Right atrium auricular region (tissue), 2 donors: ENCODE results near the gene SSBP4. TPM values are rescaled to one million over a fixed set of nuclear protein-coding genes. Genes with fewer than 3 reads are reported as not detected.
A peak's percentile ranks its signal among the peaks of the same experiment; 100 is the strongest.

ENCODE experiments used
- DNase-seq: peaks from one replicate; pipeline ENCODE4 v3.0.0-alpha.2; 2019; ENCODE audit warnings: low spot score
- H3K27ac ChIP-seq, 2 donors: fragments of 200-600 bp; sonication (generic); 1 replicate in 1 of 2; 2 replicates in 1 of 2; pipeline ENCODE4 v1.5.1; 2016 to 2019
- H3K27me3 ChIP-seq, 2 donors: fragments of 200-600 bp; sonication (generic); one replicate each; pipeline versions ENCODE4 v1.5.1 to v1.6.0; 2017 to 2019
- H3K36me3 ChIP-seq: fragments of 200-600 bp; sonication (generic); one replicate; pipeline ENCODE4 v1.5.1; 2016
- H3K4me1 ChIP-seq, 2 donors: fragments of 200-600 bp; sonication (generic); one replicate each; pipeline versions ENCODE4 v1.5.1 to v1.6.0; 2017 to 2019
- H3K4me3 ChIP-seq, 2 donors: fragments of 200-600 bp; sonication (generic); 1 replicate in 1 of 2; 2 replicates in 1 of 2; pipeline ENCODE4 v1.5.1; 2017 to 2019; ENCODE audit warnings: mild to moderate bottlenecking in 1 of 2, moderate library complexity in 1 of 2
- H3K9me3 ChIP-seq, 2 donors: fragments of 200-600 bp; sonication (generic); one replicate each; pipeline ENCODE4 v1.5.1; 2019
- total RNA-seq, 2 donors: library from RNA; depleted of rRNA; stranded (reverse); fragments of >200 nt; gene quantifications; one replicate each; pipeline ENCODE4 v1.1.0, GENCODE V29; 2016
- TF ChIP-seq, protein P1 (sequence below), 2 donors: fragments of 200-600 bp; sonication (generic); IDR thresholded peaks; one replicate each; pipeline ENCODE4 v1.5.1; 2019; ENCODE audit warnings: antibody characterized with exemption in 2 of 2

SSBP4 gene
- total RNA-seq, 2 donors from 2014 or later, result 31.7 to 59.5 TPM

DNA sequence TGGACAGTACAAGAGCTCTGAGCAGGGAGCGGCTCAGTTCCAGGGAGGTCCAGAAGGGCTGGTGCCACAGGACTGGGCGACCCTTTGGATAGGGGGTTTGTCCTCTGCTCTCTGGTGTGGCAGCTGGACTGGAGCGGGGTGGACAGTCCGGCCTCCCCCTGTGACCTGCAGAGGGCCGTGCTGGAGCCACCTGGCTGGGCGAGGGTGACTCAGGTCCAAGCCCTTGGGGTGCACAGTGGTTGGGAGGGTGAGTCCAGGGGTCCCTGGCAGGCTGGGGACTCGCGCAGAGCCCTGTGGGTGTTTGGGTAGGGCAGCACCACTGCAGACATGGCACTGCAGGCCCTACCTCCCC lies 7.2 kb downstream of the SSBP4 start:
- Histone ChIP-seq H3K36me3 (no peaks in the 10 kb centered on the region), H3K27me3 (no peaks in the 10 kb centered on the region), H3K4me1 (peaks cover 0 to 76% of the 10 kb centered on the region in 2 donors), H3K4me3 (no peak overlapping the region), H3K9me3 (no peaks in the 10 kb centered on the region), H3K27ac (peak overlapping the region; percentile 76 to 77)
- no peak for DNase-seq
- TF ChIP-seq, protein P1, sequence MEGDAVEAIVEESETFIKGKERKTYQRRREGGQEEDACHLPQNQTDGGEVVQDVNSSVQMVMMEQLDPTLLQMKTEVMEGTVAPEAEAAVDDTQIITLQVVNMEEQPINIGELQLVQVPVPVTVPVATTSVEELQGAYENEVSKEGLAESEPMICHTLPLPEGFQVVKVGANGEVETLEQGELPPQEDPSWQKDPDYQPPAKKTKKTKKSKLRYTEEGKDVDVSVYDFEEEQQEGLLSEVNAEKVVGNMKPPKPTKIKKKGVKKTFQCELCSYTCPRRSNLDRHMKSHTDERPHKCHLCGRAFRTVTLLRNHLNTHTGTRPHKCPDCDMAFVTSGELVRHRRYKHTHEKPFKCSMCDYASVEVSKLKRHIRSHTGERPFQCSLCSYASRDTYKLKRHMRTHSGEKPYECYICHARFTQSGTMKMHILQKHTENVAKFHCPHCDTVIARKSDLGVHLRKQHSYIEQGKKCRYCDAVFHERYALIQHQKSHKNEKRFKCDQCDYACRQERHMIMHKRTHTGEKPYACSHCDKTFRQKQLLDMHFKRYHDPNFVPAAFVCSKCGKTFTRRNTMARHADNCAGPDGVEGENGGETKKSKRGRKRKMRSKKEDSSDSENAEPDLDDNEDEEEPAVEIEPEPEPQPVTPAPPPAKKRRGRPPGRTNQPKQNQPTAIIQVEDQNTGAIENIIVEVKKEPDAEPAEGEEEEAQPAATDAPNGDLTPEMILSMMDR (IDR thresholded peaks at IDR 0.05), result no peak

GRCh38 chr19:18427080-18427742 lies 8.0 kb downstream of the SSBP4 start:
- Histone ChIP-seq H3K27me3 (no peaks in the 10 kb centered on the region), H3K36me3 (no peaks in the 10 kb centered on the region), H3K4me1 (peaks cover 0 to 73% of the 10 kb centered on the region in 2 donors), H3K9me3 (no peaks in the 10 kb centered on the region), H3K4me3 (no peak overlapping the region), H3K27ac (peak overlapping the region in 1 of 2 donors; percentile 76)
- DNase-seq, result no peak
- TF ChIP-seq, protein P1 (IDR thresholded peaks at IDR 0.05), result no peak

DNA sequence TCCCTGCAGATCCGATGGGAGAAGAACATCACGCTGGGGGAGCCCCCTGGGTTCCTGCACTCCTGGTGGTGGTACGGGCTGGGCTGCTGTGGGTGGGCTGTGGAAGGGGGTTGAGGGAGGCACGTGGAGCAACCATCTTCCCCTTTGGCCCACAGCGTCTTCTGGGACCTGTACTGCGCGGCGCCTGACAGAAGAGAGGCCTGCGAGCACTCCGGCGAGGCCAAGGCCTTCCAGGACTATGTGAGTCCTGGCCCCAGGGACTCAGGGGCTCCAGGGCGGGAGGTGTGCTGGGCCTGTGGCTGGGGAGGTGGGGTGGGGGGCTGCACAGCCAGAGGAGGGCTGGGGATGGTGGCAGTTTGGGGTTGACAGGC lies 8.5 kb downstream of the SSBP4 start:
- Histone ChIP-seq H3K27me3 (no peaks in the 10 kb centered on the region), H3K9me3 (no peaks in the 10 kb centered on the region), H3K4me1 (peaks cover 0 to 70% of the 10 kb centered on the region in 2 donors), H3K36me3 (no peaks in the 10 kb centered on the region), H3K27ac (no peak overlapping the region), H3K4me3 (no peak overlapping the region)
- TF ChIP-seq, protein P1 (IDR thresholded peaks at IDR 0.05), result no peak
- no peak for DNase-seq

- TF ChIP-seq, protein P1 (IDR thresholded peaks at IDR 0.05), result no peak
- no peak for DNase-seq
- Histone ChIP-seq H3K9me3 (no peaks in the 10 kb centered on the region), H3K4me1 (peaks cover 0 to 72% of the 10 kb centered on the region in 2 donors), H3K4me3 (no peak overlapping the region), H3K27ac (peak overlapping the region; percentile 63 to 79), H3K27me3 (no peaks in the 10 kb centered on the region), H3K36me3 (no peaks in the 10 kb centered on the region)
Observed at GRCh38 chr19:18428173-18428786, 9.1 kb downstream of the SSBP4 start.

DNA sequence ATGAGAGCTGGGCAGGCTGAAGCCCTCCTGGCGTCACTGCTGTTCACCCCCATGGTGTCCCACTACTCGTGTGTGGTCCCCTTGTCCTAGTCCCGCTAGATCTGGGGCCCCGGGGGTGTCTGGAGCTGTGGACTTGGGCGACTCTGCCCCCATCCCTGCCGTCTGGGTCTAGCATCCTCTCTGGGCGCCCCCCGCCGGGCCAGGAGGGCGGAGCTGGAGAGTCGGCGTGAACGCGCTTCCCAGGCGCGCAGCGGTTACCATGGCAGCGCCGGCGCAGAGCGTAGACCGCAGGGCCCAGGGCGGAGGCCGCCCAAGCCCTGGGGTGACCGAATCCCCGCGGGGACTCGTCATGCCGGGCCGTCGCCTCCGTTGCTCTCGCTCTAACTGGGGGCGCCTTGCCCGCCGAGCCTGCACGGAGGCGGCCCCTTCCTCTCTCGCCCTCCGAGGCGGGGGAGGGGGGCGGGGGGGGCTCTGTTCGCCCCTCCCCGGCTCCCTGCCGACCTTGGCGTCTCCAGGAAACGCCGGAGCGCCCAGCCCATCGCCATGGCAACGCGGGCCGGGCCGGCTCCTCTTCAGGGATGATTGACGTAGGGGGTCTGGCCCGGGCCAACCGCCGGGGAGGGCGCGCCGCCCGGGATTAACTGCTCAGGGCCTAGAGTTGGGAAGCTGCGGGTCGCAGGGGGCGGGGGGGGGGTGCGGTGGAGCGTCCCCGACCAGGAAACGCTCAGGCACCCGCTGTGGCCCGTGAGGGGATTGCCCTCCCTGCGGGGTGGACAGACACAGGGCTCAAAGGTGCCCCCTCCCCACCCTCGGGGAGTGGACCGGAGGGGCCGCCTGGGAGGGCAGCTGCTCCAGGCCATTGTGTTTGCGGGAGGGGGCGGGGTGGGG lies 9.8 kb downstream of the SSBP4 start:
- Histone ChIP-seq H3K9me3 (no peaks in the 10 kb centered on the region), H3K27me3 (no peaks in the 10 kb centered on the region), H3K36me3 (no peaks in the 10 kb centered on the region), H3K4me1 (peaks cover 0 to 69% of the 10 kb centered on the region in 2 donors), H3K4me3 (peak overlapping the region; percentile 27 to 55), H3K27ac (peak overlapping the region; percentile 63 to 79)
- DNase-seq, result peak; percentile 78
- TF ChIP-seq, protein P1 (IDR thresholded peaks at IDR 0.05), result no peak
